K562 (cell line): ENCODE data around the gene UFSP2. TPM values are rescaled to one million over a fixed set of nuclear protein-coding genes. Genes with fewer than 3 reads are reported as not detected.

ENCODE experiments used
- CBFB ChIP-seq: sonication (generic); formaldehyde crosslinking; IDR thresholded peaks from 2 replicates; pipeline ENCODE4 v1.4.0; 2020; ENCODE audit warnings: mild to moderate bottlenecking, missing genetic modification reagents
- COPS2 ChIP-seq: fragments of 450-650 bp; conservative IDR thresholded peaks from 2 replicates; pipeline ENCODE4 v1.6.1; 2016; ENCODE audit warnings: mild to moderate bottlenecking, moderate library complexity
- E2F5 ChIP-seq: sonication (generic); formaldehyde crosslinking; IDR thresholded peaks from 2 replicates; pipeline ENCODE4 v1.8.0; 2022; ENCODE audit warnings: mild to moderate bottlenecking, missing genetic modification reagents
- EGR1 ChIP-seq: fragments of 450-650 bp; conservative IDR thresholded peaks from 2 replicates; pipeline ENCODE4 v1.6.1; 2017; ENCODE audit warnings: mild to moderate bottlenecking
- HDAC1 ChIP-seq, 2 experiments: fragments of 450-650 bp; IDR thresholded peaks; 2 replicates each; pipeline ENCODE4 v1.6.1; 2016 to 2017; ENCODE audit warnings: inconsistent platforms in 1 of 2, mild to moderate bottlenecking in 1 of 2, moderate library complexity in 1 of 2
- LEF1 ChIP-seq: fragments of 450-650 bp; IDR thresholded peaks from 2 replicates; pipeline ENCODE4 v1.6.1; 2016; ENCODE audit warnings: mild to moderate bottlenecking
- PATZ1 ChIP-seq: fragments of 250-450 bp; sonication (Bioruptor Pico); IDR thresholded peaks from 2 replicates; pipeline ENCODE4 v1.5.0; 2020; ENCODE audit warnings: mild to moderate bottlenecking, borderline replicate concordance
- POLR3A ChIP-seq: IDR thresholded peaks from 2 replicates; pipeline ENCODE4 v1.6.1; 2011; ENCODE audit warnings: borderline replicate concordance, mild to moderate bottlenecking, moderate library complexity; ENCODE audit not compliant: insufficient read length, insufficient read depth; ENCODE audit errors: extremely low read depth
- ZNF121 ChIP-seq: sonication (generic); formaldehyde crosslinking; conservative IDR thresholded peaks from 2 replicates; pipeline ENCODE4 v1.8.0; 2022; ENCODE audit warnings: missing genetic modification reagents
- ZNF146 ChIP-seq: IDR thresholded peaks from one replicate; pipeline ENCODE4 v1.6.1; 2018; ENCODE audit warnings: missing compliant biosample characterization; ENCODE audit not compliant: unreplicated experiment
- ZNF384 ChIP-seq: IDR thresholded peaks from 2 replicates; pipeline ENCODE4 v1.6.1; 2012; ENCODE audit warnings: low read depth, low read length, improper control_type of control experiment
- ZNF77 ChIP-seq: fragments of 250-450 bp; sonication (Bioruptor Pico); IDR thresholded peaks from 2 replicates; pipeline ENCODE4 v1.5.0; 2020
- ZNF780A ChIP-seq: fragments of 250-450 bp; sonication (Bioruptor Pico); IDR thresholded peaks from 2 replicates; pipeline ENCODE4 v1.5.0; 2021; ENCODE audit warnings: mild to moderate bottlenecking
- polyA plus RNA-seq, 8 experiments: library from polyadenylated mRNA; depleted of rRNA in 4 of 8; stranded (reverse) in 5 of 8; unstranded in 3 of 8; fragments of >200 nt; fragmentation: Nextera tagmentation in 2 of 8; fragmentation: Illumina TruSeq in 1 of 8; extraction: Ambion mirVana in 2 of 8; extraction: Trizol in 1 of 8; gene quantifications; 2 replicates each; pipeline versions ENCODE4 v1.2.1 to v1.2.3, GENCODE V29; 2011 to 2014; ENCODE audit warnings: inconsistent platforms in 1 of 8, missing spikeins in 1 of 8
- total RNA-seq, 7 experiments: library from RNA; depleted of rRNA in 6 of 7; stranded (reverse); fragments of >200 nt in 6 of 7; fragmentation: Illumina TruSeq in 2 of 7; extraction: Trizol in 2 of 7; gene quantifications; 2 replicates each; pipeline versions ENCODE4 v1.2.1 to v1.2.3, GENCODE V29; 2011 to 2021; ENCODE audit warnings: low replicate concordance in 1 of 7
- TF ChIP-seq, protein P1 (sequence below): fragments of 450-650 bp; IDR thresholded peaks from 2 replicates; pipeline ENCODE4 v1.6.1; 2016
- TF ChIP-seq, protein P2 (sequence below), 2 experiments: IDR thresholded peaks; 2 replicates each; pipeline ENCODE4 v1.6.1; 2011; ENCODE audit warnings: borderline replicate concordance in 1 of 2, control low read depth in 1 of 2, low read depth in 1 of 2, low read length in 1 of 2, mild to moderate bottlenecking in 1 of 2, mixed read lengths in 1 of 2, moderate library complexity in 1 of 2; ENCODE audit not compliant: insufficient read depth in 1 of 2, insufficient read length in 1 of 2, poor library complexity in 1 of 2, severe bottlenecking in 1 of 2; ENCODE audit errors: extremely low read depth in 1 of 2

UFSP2 gene
- total and polyA plus RNA-seq, 9 of the 15 experiments (the other 6 are each of a cell fraction or from before 2014, with no cell fraction given): 20.1 to 55.8 (median 26.6) TPM

- TF ChIP-seq ZNF780A (CRISPR knock-in tag): no peak
- TF ChIP-seq ZNF121 (CRISPR knock-in tag): no peak
- TF ChIP-seq POLR3A: no peak
- no peak for TF ChIP-seq PATZ1 (CRISPR knock-in tag)
- TF ChIP-seq, protein P1, sequence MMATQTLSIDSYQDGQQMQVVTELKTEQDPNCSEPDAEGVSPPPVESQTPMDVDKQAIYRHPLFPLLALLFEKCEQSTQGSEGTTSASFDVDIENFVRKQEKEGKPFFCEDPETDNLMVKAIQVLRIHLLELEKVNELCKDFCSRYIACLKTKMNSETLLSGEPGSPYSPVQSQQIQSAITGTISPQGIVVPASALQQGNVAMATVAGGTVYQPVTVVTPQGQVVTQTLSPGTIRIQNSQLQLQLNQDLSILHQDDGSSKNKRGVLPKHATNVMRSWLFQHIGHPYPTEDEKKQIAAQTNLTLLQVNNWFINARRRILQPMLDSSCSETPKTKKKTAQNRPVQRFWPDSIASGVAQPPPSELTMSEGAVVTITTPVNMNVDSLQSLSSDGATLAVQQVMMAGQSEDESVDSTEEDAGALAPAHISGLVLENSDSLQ: 0 out of 2 replicates have a peak, but pooled peaks have one; percentile 26
- TF ChIP-seq ZNF77 (CRISPR knock-in tag): no peak
- no peak for TF ChIP-seq COPS2
- TF ChIP-seq ZNF146 (CRISPR knock-in tag): no peak
- peak; percentile 54; the same call in 1 of the 2 replicates for TF ChIP-seq CBFB (CRISPR knock-in tag)
- TF ChIP-seq, protein P2, sequence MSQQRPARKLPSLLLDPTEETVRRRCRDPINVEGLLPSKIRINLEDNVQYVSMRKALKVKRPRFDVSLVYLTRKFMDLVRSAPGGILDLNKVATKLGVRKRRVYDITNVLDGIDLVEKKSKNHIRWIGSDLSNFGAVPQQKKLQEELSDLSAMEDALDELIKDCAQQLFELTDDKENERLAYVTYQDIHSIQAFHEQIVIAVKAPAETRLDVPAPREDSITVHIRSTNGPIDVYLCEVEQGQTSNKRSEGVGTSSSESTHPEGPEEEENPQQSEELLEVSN (IDR thresholded peaks at IDR 0.05; ENCODE audit: borderline replicate concordance in 1 of 2, extremely low read depth in 1 of 2, insufficient read depth in 1 of 2, insufficient read length in 1 of 2, low read depth in 1 of 2, low read length in 1 of 2, poor library complexity in 1 of 2, severe bottlenecking in 1 of 2): peak; percentile 86
- TF ChIP-seq HDAC1 (IDR thresholded peaks at IDR 0.05): peak in 1 of 2 experiments; percentile 98; a peak in 2 of 4 replicates
- TF ChIP-seq E2F5 (CRISPR knock-in tag): no peak; the same call in 1 of the 2 replicates
- peak; percentile 80 for TF ChIP-seq EGR1
- TF ChIP-seq LEF1: no peak
- TF ChIP-seq ZNF384: no peak
Measured at GRCh38 chr4:185395956-185396723, 29.6 kb downstream of the UFSP2 start (continued).
